DND-41 (cell line): ENCODE results near the gene PTPN21.

Experiments
- ATAC-seq: fragments of 200-7000 bp; cut with Tn5 transposase; 3 replicates; pipeline ENCODE4 v1.9.1; 2021; ENCODE audit warnings: low read depth; ENCODE audit not compliant: insufficient read depth
- DNase-seq: peaks from one replicate; pipeline ENCODE4 v3.0.0-alpha.2; 2020
- H2AFZ ChIP-seq: 2 replicates; pipeline ENCODE4 v1.6.0; 2012; ENCODE audit warnings: low read depth, low read length
- H3K27ac ChIP-seq: 2 replicates; pipeline ENCODE4 v1.5.1; 2012; ENCODE audit warnings: low read length, inconsistent platforms
- H3K27me3 ChIP-seq: fragments of 200-600 bp; sonication (generic); 2 replicates; pipeline ENCODE4 v1.6.0; 2012; ENCODE audit warnings: low read length, mild to moderate bottlenecking, inconsistent platforms; ENCODE audit not compliant: insufficient read depth, poor library complexity
- H3K36me3 ChIP-seq: 2 replicates; pipeline ENCODE4 v1.5.1; 2012; ENCODE audit warnings: low read length, inconsistent platforms; ENCODE audit not compliant: insufficient read depth
- H3K4me1 ChIP-seq: 2 replicates; pipeline ENCODE4 v1.5.1; 2012; ENCODE audit warnings: mild to moderate bottlenecking, low read length; ENCODE audit not compliant: insufficient read depth
- H3K4me2 ChIP-seq: 2 replicates; pipeline ENCODE4 v1.6.0; 2012; ENCODE audit warnings: mild to moderate bottlenecking, moderate library complexity, low read length, inconsistent platforms; ENCODE audit not compliant: insufficient read depth
- H3K4me3 ChIP-seq, 2 experiments: fragments of 200-600 bp in 1 of 2; shearing (Covaris generic) in 1 of 2; 2 replicates each; pipeline ENCODE4 v1.5.1; 2012 to 2016; ENCODE audit warnings: inconsistent platforms in 2 of 2, low read length in 2 of 2, mild to moderate bottlenecking in 2 of 2, low read depth in 1 of 2, moderate library complexity in 1 of 2
- H3K79me2 ChIP-seq: 2 replicates; pipeline ENCODE4 v1.6.0; 2012; ENCODE audit warnings: low read length, inconsistent platforms; ENCODE audit not compliant: insufficient read depth
- H3K9ac ChIP-seq: 2 replicates; pipeline ENCODE4 v1.6.0; 2012; ENCODE audit warnings: low read depth, mild to moderate bottlenecking, inconsistent platforms, low read length, moderate library complexity
- H3K9me3 ChIP-seq: 2 replicates; pipeline ENCODE4 v1.5.1; 2012; ENCODE audit warnings: low read length, moderate library complexity, mild to moderate bottlenecking, inconsistent platforms; ENCODE audit not compliant: insufficient read depth, severe bottlenecking
- H4K20me1 ChIP-seq: 2 replicates; pipeline ENCODE4 v1.6.0; 2012; ENCODE audit warnings: low read length; ENCODE audit not compliant: insufficient read depth
- EZH2 ChIP-seq: IDR thresholded peaks from 3 replicates; pipeline ENCODE4 v1.6.1; 2012; ENCODE audit warnings: borderline replicate concordance, low read depth, mild to moderate bottlenecking, moderate library complexity, low read length, inconsistent platforms; ENCODE audit not compliant: severe bottlenecking
- TF ChIP-seq, protein P1 (sequence below): IDR thresholded peaks from 2 replicates; pipeline ENCODE4 v1.5.1; 2012; ENCODE audit warnings: borderline replicate concordance, low read length, moderate library complexity, mild to moderate bottlenecking; ENCODE audit not compliant: poor library complexity, severe bottlenecking; ENCODE audit errors: extremely low read depth

The PTPN21 gene

DNA sequence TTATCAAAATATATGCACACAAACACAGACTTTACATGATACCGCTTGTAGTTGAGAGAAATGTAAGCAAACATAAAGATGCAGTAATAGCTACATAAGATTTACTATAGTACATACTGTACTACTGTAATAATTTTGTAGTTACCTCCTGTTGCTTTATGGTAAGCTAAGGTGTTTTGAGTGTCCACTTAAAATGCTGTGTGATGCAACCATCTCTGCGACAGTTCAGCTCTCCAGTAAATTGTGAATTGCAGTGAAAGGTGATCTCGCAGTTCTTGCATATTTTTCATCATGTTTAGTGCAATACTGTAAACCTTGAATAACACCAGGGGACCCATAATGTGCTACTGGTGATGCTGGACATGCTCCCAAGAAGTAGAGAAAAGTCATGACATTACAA is 29.6 kb upstream of the PTPN21 start:
- Histone ChIP-seq H3K4me2 (no peak overlapping the region), H3K4me1 (no peaks in the 10 kb centered on the region), H3K4me3 (no peak overlapping the region)

DNA sequence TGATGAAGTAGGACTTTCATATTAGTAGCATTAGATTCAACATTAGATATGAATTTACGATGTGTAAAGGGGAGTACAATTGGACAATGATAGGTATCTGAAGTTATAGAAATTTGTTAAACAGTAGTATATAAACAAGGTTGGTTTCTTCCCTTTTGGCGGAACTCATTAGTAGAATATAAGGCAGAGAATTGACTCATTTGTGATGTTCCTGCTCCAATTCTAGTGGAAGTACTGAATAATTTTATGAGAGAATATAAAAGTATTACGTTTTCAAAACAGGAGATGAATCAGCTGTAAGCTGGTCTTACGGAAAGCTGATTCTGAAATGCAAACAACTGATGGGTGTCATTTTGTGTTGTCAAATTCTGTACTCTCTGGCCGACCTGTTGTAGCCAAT is 21.4 kb upstream of the PTPN21 start:
- no peak overlapping the region for H2AFZ ChIP-seq
- no peaks in the 10 kb centered on the region for H3K4me1 ChIP-seq
- H3K36me3 ChIP-seq: peaks cover 91% of the 10 kb centered on the region
- no peak for DNase-seq
- no peak overlapping the region for H3K4me3 ChIP-seq
- no peaks in the 10 kb centered on the region for H3K9me3 ChIP-seq
- no peak overlapping the region for H3K4me2 ChIP-seq
- H4K20me1 ChIP-seq: no peaks in the 10 kb centered on the region
- no peak for ATAC-seq
- H3K79me2 ChIP-seq: no peaks in the 10 kb centered on the region
- H3K27me3 ChIP-seq: no peaks in the 10 kb centered on the region
- no peak overlapping the region for H3K27ac ChIP-seq
- TF ChIP-seq, protein P1, sequence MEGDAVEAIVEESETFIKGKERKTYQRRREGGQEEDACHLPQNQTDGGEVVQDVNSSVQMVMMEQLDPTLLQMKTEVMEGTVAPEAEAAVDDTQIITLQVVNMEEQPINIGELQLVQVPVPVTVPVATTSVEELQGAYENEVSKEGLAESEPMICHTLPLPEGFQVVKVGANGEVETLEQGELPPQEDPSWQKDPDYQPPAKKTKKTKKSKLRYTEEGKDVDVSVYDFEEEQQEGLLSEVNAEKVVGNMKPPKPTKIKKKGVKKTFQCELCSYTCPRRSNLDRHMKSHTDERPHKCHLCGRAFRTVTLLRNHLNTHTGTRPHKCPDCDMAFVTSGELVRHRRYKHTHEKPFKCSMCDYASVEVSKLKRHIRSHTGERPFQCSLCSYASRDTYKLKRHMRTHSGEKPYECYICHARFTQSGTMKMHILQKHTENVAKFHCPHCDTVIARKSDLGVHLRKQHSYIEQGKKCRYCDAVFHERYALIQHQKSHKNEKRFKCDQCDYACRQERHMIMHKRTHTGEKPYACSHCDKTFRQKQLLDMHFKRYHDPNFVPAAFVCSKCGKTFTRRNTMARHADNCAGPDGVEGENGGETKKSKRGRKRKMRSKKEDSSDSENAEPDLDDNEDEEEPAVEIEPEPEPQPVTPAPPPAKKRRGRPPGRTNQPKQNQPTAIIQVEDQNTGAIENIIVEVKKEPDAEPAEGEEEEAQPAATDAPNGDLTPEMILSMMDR: no peak
- TF ChIP-seq EZH2: no peak
- H3K9ac ChIP-seq: no peak overlapping the region

More for the DNA sequence above, 29.6 kb upstream of the PTPN21 start:
- no peak overlapping the region for H3K9ac ChIP-seq
- H3K79me2 ChIP-seq: no peaks in the 10 kb centered on the region
- DNase-seq (no peak), ATAC-seq (no peak)
- TF ChIP-seq, protein P1: no peak
- TF ChIP-seq EZH2: no peak
- no peaks in the 10 kb centered on the region for H3K27me3 ChIP-seq
- H3K36me3 ChIP-seq: peaks cover 86% of the 10 kb centered on the region
- H3K9me3 ChIP-seq: no peaks in the 10 kb centered on the region
- no peak overlapping the region for H3K27ac ChIP-seq
- H2AFZ ChIP-seq: no peak overlapping the region
- no peaks in the 10 kb centered on the region for H4K20me1 ChIP-seq

DNA sequence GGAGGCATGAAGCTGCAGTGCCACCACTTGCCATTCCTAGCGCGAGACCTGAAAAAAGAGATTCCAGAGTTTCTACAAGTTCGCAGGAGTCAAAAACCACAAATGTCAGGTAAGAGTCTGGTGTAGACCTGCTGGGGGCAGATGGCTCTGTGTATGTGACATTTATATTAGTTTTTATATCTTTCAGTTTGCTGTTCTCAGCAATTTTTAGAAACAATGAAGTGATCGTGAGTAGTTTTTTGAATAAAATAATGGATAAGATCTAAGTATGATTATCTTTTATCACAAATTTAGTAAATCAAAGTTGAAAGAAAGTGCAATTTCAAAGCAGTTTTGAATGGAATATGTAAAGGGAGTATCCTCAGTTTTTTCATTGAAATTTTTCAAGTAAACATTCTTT is 17.3 kb upstream of the PTPN21 start:
- H3K4me3 ChIP-seq: no peak overlapping the region
- peaks cover 7% of the 10 kb centered on the region; the same call in 1 of the 2 replicates for H3K79me2 ChIP-seq
- no peak overlapping the region for H3K27ac ChIP-seq
- H3K27me3 ChIP-seq: no peaks in the 10 kb centered on the region
- DNase-seq (no peak), ATAC-seq (no peak)
- H3K4me2 ChIP-seq: no peak overlapping the region
- no peaks in the 10 kb centered on the region for H3K4me1 ChIP-seq
- H3K36me3 ChIP-seq: peaks cover 93% of the 10 kb centered on the region
- TF ChIP-seq, protein P1: no peak
- TF ChIP-seq EZH2: no peak
- no peaks in the 10 kb centered on the region for H4K20me1 ChIP-seq
- no peak overlapping the region for H3K9ac ChIP-seq
- no peak overlapping the region for H2AFZ ChIP-seq
- H3K9me3 ChIP-seq: no peaks in the 10 kb centered on the region

DNA sequence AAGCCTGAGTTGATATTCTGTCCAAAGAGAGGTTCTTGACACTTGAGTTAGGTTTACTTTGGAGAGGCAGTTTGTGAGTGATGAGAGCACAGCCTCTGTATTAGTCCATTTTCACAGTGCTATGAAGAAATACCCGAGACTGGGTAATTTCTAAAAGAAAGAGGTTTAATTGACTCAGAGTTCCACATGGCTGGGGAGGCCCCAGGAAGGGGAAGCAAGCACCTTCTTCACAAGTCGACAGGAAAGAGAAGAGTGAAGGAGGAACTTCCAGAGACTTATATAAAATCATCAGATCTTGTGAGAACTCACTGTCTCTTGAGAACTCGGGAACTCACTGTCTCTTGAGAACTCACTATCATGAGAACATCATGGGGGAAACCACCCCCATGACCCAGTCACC is 13.4 kb upstream of the PTPN21 start:
- Histone ChIP-seq H4K20me1 (peaks cover 7% of the 10 kb centered on the region; the same call in 1 of the 2 replicates), H3K27ac (no peak overlapping the region), H3K27me3 (no peaks in the 10 kb centered on the region), H3K9ac (no peak overlapping the region), H2AFZ (no peak overlapping the region), H3K79me2 (peaks cover 37% of the 10 kb centered on the region), H3K4me1 (peaks cover 14% of the 10 kb centered on the region), H3K9me3 (no peaks in the 10 kb centered on the region), H3K4me2 (no peak overlapping the region), H3K36me3 (peaks cover 68% of the 10 kb centered on the region), H3K4me3 (no peak overlapping the region)
- ATAC-seq: no peak
- DNase-seq: no peak
- TF ChIP-seq, protein P1: no peak
- TF ChIP-seq EZH2: no peak
